GM21515 (cell line): ENCODE results near the gene PLA2G4F.

ENCODE experiments used
- ATAC-seq: cut with Tn5 transposase; IDR thresholded peaks from one replicate; pipeline ENCODE4 v1.9.1; 2021; ENCODE audit not compliant: unreplicated experiment

Gene PLA2G4F

DNA sequence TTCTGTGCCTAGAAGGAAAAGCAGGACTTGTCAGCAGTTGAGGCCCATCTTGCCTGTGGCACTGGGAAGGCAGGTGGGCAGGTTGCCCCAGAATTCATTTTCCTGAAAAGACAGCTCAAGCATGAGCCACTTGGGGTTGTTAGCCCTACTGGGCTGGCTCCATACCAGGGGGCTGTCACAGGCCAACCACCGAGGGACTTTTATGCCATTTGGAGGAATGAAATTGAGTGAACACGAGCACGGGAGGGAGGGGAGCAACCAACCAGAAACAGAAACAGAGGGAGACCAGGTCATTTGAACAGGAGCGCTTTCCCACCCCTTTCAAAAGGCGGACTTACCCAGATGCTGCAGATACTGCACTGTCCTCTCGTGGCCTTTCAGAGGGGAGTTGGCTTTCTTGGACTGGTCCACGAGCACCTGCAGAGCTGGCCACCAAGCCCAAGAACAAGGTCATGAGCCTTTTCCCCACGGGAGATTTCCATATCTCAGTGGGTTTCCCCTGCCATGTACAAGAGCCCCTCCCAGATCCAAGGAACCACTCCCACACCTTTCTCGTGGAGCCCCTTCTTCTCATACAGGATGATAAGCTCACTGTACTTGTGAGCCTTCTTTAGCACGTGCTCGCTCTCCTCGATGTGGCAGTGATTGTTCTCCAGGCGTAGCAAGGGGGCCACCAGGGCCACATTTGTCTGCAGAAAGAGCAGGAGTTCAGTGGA lies 9.9 kb upstream of the PLA2G4F start:
- ATAC-seq, result no peak

GRCh38 chr15:42165106-42165505 lies 8.7 kb upstream of the PLA2G4F start:
- ATAC-seq, result no peak

DNA sequence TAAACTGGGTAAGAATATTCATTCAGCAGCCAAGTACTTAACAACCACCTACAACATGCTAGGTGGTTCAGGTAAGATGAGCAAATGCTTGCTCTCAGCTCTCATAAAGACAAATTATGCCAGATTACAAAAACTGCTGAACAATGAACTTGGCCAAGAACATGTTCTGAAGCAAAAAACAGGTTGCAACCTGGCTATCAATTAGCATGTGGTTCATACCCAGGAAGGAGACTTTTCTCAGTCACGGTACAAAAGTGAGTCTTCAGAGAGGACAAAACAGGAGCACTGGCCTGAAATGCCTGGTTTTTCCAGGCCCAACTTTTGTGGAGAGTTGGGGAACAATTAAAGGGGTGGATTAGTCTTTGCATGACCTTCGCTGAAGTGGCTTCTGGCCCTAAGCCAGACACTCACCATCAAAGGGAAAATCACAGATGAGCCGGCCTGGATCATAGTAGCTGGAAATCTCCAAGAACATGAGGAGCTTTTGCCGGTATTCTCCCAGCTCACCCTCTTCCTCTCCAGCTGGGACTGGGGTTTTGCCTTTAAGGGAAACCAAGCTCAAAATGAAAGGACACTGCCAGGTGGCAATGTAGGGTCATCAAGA lies 7.6 kb upstream of the PLA2G4F start:
- no peak for ATAC-seq

DNA sequence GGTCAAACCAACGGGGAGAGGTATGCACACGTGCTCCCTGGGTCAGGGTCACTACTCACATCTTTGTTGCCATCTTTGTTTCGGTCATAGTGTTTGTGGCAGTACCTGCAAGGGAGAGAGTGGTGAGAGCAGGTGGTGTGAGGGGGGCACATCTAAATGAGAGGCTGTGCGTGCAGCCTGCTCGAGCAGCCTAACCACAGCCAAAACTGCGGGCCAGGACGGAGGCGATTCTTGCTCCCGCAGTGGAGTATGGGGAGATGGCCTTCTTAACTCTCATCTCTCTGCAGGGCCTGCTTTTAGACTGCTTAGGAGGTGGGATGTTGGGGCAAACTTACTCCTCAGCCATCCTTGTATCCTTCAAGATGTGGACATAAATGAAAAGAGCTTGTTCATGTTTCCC lies 6.9 kb upstream of the PLA2G4F start:
- ATAC-seq, result no peak

DNA sequence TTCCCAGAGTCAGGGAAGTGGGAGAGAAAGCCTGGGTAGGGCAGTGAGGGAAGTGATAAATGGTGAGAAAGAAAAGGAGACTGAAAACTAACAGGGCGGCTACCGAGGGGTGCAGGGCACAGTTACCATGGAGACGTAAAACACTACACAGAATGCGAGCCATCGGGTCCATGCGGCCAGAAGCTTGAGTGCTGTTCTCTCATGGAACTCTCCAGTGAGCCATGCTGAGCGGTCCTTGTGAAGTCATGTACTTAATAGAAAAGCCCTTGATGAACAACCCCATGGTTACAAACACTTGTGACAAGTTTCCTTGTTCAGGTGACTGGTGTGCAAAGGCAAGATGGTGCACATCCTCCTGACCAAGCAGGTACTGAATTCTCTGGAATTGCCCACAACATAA lies 3.7 kb upstream of the PLA2G4F start:
- no peak for ATAC-seq

DNA sequence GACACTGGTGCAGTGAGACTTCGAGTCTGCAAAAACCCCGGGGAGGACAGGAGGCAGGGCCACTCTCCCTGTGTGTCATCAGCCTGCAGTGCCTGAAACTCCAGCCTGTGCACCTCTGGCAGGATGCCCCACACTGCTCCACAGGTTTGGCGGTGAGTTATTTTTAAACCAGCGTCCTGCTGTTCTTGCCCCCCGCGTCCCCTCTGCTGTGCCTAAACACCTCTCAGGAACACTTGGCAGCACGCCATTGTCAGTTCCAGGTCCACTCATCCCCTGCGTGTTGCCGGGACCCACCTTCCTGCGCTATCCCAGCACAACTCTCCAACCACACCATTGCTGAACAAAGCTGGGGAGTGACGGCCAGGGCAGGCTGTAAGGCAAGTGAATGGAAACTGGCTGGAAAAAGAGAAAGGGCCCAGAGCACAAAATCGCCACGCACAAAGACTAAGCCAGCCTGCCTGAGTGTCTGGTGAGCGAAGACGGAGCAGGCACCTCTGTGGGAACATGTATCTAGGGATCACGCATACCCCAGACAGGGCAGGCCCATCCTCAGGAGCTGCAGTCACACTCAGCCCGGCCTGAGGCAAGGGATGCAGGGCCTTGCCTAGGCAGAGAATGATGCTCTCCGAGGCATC lies 3.1 kb upstream of the PLA2G4F start:
- ATAC-seq, result no peak

- no peak for ATAC-seq
Measured at GRCh38 chr15:42158941-42159340, 2.5 kb upstream of the PLA2G4F start.

- ATAC-seq, result no peak
Measured at GRCh38 chr15:42157981-42158765, 1.7 kb upstream of the PLA2G4F start.

DNA sequence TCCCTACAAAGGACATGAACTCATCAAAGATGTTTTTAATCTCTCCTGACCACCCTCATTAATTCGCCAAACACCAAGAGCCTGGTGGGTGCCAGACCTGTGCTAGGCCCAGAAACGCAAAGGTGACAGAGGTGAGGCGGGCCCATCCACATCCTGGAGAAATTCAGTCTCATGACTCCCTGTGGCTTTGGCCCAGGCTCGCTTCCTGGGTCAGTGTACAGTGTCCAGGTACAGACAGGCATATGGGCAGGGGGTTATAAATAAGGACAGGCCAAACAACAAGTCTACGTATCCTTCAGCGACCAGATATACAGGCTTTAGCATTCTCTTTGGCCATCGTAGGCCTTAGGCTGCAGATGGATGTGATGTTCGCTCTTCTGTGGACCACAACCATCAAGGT lies 945 bp upstream of the PLA2G4F start:
- ATAC-seq, result no peak

- no peak for ATAC-seq
Measured at GRCh38 chr15:42155546-42156242, 742 bp downstream of the PLA2G4F start.

- ATAC-seq, result no peak
Measured at GRCh38 chr15:42154956-42155355, 1.5 kb downstream of the PLA2G4F start.

DNA sequence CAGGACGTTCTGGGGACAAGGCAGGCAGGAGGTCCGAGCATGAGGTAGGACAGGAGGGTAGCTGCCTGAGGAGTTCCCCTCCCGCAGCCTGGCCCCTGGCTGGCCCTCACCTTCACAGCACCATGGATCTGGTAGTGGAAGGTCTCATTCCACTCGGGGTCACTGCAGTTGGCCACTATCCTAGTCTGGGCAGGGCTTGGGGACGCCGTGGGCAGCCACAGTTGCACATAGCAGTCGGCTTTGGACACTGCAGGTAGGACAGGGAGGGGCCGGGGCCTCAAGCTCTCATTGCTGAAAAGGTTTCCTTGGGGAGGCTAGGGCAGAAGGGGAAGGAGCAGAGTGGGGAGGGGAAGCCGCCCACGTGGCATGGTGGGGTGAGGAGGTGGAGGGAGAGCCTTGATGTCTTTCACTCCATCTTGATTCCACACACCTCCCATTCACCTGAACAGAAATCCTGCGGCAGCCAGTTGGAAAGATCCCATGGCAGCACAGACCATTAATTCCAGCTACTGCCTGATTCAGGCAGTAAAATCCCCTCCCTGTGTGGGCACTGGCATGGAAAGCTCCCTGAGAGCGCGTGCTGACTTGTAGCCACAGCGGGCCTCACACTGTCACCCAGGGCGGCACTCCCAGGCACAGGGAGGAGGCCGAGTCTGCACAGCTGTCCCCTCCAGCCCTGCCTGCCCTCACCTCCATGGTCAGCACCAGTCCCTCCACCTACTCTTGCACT lies 2.1 kb downstream of the PLA2G4F start:
- no peak for ATAC-seq

GRCh38 chr15:42153874-42154211 lies 2.6 kb downstream of the PLA2G4F start:
- no peak for ATAC-seq

- ATAC-seq, result no peak
Measured at GRCh38 chr15:42152921-42153698, 3.3 kb downstream of the PLA2G4F start.

DNA sequence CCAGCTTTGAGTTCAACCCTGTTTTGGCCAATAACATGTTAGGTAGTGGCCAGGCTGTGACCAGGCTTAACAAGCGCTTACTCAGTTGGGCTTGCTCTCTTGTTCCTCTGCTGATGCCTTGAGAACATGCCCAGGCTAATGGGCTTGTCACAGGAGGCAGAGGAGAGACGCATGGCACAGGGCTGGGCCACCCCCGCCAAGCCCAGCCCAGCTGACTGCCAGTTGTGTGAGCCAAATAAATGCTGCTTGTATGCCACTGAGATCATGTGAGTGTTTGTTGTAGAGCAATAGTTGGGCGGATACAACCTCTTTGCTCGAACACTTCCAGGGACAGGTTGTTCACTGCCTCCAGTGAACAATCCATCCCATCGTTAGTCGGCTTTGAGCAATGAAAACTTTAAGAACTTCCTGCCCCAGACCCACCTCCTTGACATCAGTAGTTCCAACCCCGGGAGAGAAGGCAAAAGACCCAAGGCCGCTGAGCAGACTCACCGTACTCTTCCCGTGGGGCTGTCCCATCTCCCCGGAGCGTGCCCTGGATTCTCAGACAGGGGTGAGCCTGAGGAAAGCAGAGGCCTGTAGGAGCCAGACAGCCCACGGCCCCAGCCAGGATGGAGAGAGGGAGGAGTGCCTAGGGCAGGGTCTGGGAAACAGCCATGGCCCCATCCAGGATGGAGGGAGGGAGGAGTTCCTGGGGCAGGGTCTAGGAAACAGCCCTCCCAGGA lies 4.1 kb downstream of the PLA2G4F start:
- ATAC-seq, result no peak

DNA sequence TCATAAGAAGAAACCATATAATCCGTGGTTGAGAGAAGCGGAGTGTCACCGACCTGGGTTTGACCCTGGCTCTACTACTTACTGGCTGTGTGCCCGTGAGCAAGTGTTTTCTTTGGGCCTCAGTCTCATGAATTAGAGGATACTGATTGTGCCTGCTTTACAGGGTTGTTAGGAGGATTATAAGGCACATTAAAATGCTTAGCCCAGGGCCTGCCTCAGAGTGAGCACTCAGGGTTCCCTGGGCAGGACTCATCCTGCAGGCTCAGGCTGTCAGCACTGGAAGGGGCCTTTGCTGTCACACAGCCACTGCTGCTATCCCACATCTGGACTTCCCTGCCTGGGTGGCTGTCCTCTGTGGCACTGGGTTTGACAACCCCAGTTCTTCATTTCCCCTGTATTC lies 4.7 kb downstream of the PLA2G4F start:
- no peak for ATAC-seq

- ATAC-seq, result no peak
Measured at GRCh38 chr15:42151141-42151561, 5.3 kb downstream of the PLA2G4F start.

- ATAC-seq, result no peak
Measured at GRCh38 chr15:42150219-42150970, 6.0 kb downstream of the PLA2G4F start.
